HG03108 (cell line): ENCODE measurements around the gene SHB.

ENCODE experiments used
- ATAC-seq: cut with Tn5 transposase; IDR thresholded peaks from one replicate; pipeline ENCODE4 v1.9.1; 2021; ENCODE audit warnings: moderate library complexity; ENCODE audit not compliant: unreplicated experiment

The SHB gene

DNA sequence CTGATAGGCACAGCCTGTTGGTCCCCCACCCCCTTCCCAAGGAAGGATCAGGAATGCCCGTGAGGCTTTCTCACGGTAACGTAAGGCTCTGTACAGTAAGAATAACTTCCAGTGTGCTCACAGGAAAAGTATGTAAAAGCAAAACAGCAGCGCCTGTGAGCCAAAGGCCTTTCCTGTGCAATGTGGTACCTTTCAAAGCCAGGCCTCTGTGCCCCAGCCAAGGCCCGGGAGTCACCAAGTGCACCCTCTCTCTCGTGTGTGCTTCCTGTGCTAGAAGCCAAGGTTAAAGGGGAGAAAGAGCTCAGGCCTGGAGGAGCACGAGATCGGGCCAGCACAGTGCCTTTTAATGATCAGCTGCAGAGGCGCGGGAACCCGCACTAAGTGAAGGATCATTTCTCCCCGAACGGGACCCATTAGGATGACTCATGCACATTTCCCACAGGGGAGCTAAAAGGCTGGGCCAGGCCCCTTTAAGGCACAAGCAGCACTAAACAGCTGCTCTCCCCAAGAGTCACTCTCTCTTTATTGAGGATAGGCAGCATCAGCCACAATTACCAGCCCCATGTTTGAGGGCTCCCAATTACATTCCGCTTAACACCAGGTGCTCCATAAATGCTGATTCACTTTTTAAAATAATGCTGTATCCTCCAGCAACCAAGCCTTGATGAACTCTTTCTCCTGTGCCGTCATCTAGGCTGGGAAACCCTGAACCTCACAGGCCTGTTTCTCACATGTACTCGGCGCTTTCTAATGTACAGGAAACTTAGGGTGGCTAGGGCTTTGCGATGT lies 42.8 kb downstream of the SHB start:
- ATAC-seq: no peak

DNA sequence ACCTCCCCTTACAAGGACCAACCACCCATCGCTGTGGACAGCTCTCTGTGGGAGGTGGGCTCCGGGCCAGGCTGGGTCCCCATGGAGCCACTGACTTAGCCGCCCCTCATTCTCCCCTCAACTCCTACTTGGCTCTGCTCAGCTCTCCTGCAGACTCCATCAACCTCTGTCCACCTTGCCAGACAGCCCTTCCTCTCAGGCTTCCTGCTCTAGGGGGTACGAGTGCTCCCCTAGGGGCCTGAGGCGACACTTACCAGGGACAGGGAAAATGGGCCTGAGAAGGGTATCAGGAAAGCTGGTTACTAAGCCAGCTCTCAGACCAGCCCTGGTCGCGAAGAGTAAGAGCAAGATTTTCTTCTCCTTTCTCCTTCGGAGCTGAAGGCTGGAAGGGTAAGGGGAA lies 43.9 kb downstream of the SHB start:
- no peak for ATAC-seq

DNA sequence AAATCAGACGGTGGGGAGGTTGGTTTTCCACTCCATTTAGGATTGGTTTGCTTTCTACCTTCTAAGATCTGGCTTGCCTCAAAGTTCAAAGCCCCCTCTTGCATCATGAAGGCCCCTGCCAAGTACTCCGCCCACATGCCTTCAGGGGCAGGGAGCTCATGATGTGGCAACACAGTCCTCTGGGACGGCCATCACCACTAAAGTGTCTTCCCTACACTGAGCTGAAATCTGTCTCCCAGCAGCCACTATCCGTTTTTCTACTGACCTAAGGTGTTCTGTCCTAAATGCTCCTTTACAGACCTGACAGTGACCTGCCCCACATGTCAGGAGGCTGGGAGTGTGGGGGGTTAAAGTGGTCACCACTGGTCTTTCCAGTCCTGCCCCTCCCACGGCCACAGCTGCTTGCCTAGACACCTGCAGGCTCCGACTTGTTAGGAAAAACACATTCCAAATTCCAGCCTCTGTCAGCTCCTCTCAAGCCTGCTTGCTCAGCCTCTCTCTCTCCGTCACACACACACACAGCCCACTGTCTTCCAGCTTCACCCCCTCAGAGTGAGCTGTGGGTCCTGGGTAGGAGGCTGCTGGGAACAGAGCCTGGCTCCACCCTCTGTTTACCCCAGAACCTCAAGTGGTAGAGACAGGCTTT lies 44.9 kb downstream of the SHB start:
- no peak for ATAC-seq

DNA sequence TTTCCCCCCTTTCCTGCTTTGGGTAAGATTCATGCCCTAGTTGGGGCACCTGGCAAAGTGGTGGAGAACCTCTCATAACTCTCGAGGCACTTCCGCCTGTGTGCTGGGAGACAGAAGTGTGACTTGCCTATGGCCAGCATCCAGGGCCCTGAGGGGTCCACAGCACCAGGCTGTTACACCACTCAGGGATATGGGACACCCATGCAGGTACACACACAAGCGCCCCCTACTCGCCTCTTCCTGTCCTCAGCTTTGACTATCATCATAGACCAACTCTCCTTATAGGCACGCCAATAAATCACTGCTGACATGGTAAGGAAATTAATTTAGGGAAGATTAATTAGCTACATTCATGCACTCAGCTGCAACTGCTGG lies 45.4 kb downstream of the SHB start:
- ATAC-seq: no peak

DNA sequence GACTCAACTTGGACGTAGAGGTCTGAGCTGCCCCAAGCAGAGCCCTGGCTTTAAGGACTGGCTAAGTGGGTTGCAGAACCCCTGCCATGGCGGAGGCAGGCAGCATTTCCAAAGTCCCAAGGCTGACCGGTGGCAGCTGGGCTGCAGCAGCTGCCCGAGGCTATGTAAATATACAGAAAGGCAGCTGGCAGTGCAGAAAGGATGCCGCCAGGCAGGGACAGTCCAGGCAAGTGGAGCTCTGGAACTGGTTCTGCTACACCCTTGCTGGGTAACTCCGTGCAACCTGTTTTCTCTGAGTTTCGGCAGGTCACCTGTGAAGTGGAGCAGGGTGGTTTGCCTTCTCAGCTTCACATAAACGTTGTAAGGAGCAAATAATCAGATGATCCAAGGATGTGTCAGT lies 46.0 kb downstream of the SHB start:
- no peak for ATAC-seq

DNA sequence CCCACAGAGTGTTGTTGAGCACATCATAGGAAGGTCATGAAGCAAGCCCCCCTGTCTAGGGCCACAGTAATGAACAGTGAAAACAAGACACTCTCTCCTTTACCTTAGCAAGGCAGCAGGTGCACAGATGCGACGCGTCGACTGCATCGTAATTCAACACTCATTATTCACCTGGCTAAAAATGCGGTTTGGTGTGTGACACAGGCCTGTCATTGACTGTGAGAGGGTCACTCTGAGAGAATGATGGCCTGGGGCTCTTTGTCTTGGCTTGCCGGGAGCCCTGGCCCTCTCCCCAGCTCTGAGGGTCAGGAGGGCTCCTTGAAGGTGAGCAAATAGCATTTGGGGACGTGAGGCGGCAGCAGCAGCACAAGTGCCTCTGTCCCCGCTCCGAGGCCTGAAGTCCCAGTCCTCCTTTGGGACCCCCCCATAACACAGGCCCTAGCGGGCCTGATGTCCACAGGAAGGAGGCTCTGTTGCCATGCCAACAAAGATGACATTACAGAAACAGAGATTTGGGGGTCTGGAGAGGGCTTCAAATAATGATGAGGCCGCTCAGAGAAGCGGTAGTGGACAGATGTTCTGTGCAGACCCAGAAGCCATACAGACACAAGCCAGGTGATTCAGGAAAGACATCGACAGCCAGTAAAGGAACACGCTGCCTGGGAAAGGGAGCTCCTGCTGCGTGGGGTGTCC lies 46.7 kb downstream of the SHB start:
- ATAC-seq: no peak

DNA sequence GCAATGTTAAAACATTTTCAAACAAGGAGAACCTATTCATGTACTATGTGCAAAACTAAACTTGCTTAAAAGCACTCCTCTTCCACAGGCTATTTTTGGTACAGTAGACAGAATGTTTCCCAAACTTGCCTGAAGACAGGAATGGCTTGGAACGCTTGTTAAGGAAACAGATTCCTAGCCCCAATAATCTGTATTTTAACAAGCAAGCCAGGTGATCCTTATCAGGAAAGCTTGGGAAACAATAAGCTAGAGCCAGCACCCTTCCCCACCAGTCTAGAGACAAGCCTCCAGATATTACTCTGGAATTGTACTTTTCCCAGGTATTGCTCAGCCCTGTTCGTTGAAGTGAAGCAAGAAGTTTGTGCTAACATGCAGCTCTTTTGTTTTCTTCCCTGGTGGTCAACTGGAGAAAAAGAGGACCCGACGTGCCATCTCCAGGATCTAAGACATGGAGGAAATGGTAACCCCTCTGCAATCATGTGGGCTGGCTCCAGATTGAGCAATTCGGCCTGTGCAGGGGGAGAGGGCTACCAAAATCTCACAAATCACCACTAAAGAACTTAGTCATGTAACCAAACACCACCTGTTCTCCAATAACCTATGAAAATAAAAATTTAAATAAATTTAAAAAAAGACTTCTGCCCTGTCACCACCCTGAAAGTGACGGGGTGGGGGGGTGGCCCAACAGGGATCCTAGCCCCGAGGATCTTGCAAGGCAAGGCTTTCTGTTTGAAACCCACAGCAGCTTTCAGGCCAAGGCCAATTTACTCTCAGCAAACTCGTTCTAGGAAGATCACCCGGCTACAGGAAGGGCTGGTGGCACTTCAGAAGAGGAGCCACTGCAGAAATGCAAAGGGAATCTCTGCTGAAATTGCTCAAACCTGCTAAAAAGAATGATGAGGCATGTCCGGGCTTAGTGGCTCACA lies 48.6 kb downstream of the SHB start:
- ATAC-seq: no peak

- ATAC-seq: no peak
Observed at GRCh38 chr9:38019731-38020130, 49.3 kb downstream of the SHB start.

GRCh38 chr9:38018958-38019602 lies 49.9 kb downstream of the SHB start:
- ATAC-seq: no peak

DNA sequence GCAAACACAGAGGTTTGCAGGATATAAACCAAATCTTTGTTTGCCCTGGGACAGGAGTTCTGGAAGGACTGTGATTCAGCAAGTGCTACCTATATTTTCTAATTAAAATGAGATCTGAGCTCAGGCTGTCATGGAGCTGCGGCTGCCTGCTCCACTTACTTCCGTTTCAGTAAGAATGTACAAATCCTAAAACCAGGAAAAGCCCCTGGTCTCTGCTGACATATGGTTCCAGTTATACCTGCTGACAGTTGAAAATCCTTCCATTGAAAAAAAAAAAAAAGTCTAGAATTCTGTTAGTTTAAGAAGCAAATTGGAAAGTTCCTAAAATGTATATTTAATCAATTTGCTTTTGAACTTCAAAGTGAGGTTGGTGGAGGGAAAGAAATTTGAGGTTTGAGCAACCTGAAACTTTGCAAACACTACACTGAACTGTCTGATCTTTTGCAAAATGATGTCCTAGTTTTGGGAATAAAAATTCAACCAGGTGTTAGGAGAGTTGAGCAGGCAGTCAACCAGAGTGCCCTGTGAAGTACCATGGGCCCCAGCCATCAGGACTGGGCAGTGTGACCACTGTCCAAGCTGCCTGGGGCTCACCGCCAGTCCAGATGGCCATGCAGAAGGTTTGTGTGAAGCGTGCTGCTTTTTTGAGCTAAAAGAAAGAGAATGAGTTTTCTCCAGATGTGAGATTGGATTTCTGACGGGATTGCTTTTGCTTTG lies 50.6 kb downstream of the SHB start:
- ATAC-seq: no peak

GRCh38 chr9:38017885-38018186 lies 51.2 kb downstream of the SHB start:
- ATAC-seq: no peak

DNA sequence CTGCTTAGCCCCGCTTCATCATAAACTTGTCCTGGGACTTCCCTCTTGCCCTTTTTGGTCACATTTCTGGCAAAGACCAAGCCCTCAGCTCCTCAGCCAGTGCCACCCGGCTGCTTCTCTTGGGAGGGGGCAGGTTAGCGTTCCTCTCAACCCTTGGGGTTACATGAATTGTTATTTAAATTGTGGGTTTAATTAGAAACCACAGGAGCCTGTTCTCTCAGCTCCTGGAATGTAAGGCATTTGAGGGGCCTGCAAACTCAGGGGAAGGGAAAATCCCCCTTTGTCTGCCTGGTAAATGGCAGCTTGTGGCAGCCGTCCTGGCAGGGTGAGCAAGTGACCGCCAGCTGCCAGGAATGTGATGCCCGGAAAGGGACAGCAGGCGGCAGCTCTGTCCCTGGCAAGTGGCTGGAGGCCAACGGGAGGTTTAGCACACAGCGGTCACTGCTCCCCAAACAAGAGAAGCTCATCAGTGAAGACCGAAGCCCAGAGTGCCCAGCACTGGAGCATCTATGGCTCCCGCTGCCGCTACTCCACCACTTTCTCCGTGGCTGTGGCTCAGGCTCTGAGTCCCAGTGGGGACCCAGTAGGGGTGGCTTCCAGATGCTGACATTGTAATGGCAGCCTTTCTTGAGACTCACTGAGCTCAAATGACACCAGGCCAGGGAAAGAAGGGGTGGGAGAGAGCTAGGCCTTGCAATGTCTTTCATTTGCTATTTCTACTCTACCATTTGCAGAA lies 51.7 kb downstream of the SHB start:
- no peak for ATAC-seq

- no peak for ATAC-seq
Observed at GRCh38 chr9:38016375-38017135, 52.5 kb downstream of the SHB start.

GRCh38 chr9:38015906-38016305 lies 53.1 kb downstream of the SHB start:
- ATAC-seq: no peak

DNA sequence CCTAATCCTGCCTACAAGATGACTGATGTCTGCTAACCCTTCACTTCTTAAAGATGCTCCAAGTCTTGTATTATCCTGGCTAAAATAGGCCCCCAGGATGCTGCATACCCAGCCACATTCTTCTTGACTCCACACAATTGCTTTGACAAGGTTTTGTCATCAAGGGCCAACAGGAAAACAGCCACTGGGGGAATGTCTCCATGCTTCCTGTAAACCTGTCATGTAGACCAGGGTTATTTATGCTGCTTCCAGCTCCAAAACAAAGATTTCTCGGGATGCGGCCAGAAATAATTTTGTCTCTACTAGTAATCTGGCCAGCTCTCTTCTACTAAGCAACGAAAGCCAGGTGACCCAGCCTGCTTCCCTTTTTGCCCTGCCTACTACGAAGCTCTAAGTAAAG lies 53.8 kb downstream of the SHB start:
- ATAC-seq: no peak

GRCh38 chr9:38012767-38013450 lies 56.1 kb downstream of the SHB start:
- no peak for ATAC-seq

DNA sequence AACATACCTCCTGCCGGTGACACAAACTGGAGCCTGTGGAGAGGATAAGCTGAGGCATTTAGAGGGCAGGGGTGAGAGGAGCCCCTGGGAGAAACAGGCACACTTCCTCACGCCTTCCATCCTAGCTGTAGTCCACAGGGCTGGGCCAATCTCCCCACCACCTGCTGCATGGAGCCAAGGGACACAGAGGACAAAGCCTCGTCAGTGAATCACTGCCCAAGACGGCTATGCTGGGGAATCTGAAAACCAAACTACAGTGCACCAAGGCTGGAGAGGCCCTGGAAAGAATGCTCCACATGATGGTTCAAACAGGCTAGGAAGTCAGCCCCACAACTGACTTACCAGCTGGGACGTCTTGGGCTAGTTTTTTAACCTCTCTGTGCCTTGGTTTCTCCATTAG lies 57.0 kb downstream of the SHB start:
- ATAC-seq: no peak
